Thyroid gland (tissue), 4 donors: ENCODE results near the gene ZCWPW2. TPM values are rescaled to one million over a fixed set of nuclear protein-coding genes. Genes with fewer than 3 reads are reported as not detected.

Experiments
- DNase-seq, 2 donors: peaks; one replicate each; pipeline ENCODE4 v3.0.0-alpha.2; 2019
- H3K27ac ChIP-seq, 3 donors: fragments of 200-600 bp; sonication (generic); 1 replicate in 2 of 3; 2 replicates in 1 of 3; pipeline ENCODE4 v1.5.1; 2016 to 2019; ENCODE audit warnings: mild to moderate bottlenecking in 1 of 3, moderate library complexity in 1 of 3
- H3K27me3 ChIP-seq: fragments of 200-600 bp; sonication (generic); one replicate; pipeline ENCODE4 v1.5.1; 2019
- H3K36me3 ChIP-seq, 2 donors: fragments of 200-600 bp; sonication (generic); one replicate each; pipeline ENCODE4 v1.5.1; 2016 to 2019
- H3K4me1 ChIP-seq, 2 donors: fragments of 200-600 bp; sonication (generic); one replicate each; pipeline ENCODE4 v1.5.1; 2017 to 2019
- H3K4me3 ChIP-seq, 3 donors: fragments of 200-600 bp; sonication (generic); replicated peaks in 1 of 3; 1 replicate in 2 of 3; 2 replicates in 1 of 3; pipeline ENCODE4 v1.5.1; 2016; ENCODE audit warnings: mild to moderate bottlenecking in 1 of 3
- H3K9me3 ChIP-seq: fragments of 200-600 bp; sonication (generic); one replicate; pipeline ENCODE4 v1.5.1; 2017
- CTCF ChIP-seq, 6 experiments: fragments of 200-600 bp in 3 of 6; fragments of 450-650 bp in 3 of 6; sonication (generic) in 3 of 6; IDR thresholded peaks; one replicate each; pipeline ENCODE4 v1.5.1; 2016 to 2019; ENCODE audit warnings: antibody characterized with exemption in 6 of 6, mild to moderate bottlenecking in 2 of 6, inconsistent platforms in 1 of 6, moderate library complexity in 1 of 6
- POLR2A ChIP-seq, 2 donors: fragments of 450-650 bp; IDR thresholded peaks; one replicate each; pipeline ENCODE4 v1.6.1; 2017; ENCODE audit warnings: antibody characterized with exemption in 2 of 2, mild to moderate bottlenecking in 2 of 2, moderate library complexity in 1 of 2
- WGBS, 2 donors: methylation state at CpG; one replicate each; pipeline ENCODE4 v1.1.5; 2017; 5-methylcytosine and 5-hydroxymethylcytosine counted together
- intact Hi-C: fragments of 100-400 bp; cut with DNase I; formaldehyde crosslinking; loops from one replicate; pipeline ENCODE4 v1.15.1; 2023
- total RNA-seq, 4 donors: library from RNA; depleted of rRNA; stranded (reverse); fragments of >200 nt; gene quantifications; one replicate each; pipeline ENCODE4 v1.2.3, GENCODE V29; 2016

ZCWPW2 gene, protein sequence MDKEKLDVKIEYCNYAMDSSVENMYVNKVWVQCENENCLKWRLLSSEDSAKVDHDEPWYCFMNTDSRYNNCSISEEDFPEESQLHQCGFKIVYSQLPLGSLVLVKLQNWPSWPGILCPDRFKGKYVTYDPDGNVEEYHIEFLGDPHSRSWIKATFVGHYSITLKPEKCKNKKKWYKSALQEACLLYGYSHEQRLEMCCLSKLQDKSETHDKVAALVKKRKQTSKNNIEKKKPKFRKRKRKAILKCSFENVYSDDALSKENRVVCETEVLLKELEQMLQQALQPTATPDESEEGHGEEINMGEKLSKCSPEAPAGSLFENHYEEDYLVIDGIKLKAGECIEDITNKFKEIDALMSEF
- total RNA-seq = 1 to 10 TPM in 2 of 4 donors, under 1 TPM in 1, not detected in 1; 0.49 to 2.6 (median 1.1) TPM

DNA sequence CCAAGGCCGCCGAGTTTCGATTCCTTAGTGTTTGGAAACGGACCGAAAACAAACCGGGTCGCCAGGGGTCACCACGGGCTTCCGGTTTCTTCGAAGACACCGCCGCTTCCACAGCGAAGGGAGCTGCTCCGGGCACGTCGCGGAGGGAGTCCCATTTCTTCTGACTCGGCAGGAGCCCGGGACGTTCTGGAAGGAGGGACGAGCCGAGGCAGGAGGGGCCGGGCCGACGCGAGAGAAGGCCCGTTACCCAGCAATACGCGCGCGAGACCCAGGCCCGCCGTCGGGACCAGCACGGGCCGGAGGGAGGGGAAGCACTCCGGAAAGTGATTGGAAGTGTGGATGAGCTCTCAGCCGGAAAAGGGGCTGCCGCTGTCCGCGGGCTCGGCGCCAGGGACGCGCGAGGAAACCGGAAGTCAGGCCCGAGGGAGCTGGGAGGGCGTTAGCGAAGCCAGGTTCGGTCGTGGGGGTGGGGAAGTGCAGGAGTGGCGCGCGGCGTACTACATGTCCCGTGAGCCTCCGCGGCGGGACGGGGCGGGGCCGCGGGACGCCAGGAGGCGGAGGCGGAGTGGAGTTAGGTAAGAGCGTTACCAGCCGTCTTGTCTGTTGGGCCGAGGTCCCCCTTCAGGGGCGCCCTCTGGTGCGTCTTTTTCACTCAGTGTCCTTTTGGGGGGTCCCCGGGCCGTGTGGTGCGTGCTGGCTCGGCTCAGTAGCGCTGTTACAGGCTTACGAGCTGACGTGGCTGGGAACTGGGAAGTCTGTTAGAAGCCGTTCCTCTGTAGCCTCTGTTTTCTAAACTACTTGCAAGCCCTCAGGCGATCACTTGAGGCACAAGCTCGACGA is at the start of gene ZCWPW2, which contains the start of gene AZI2:
ZCWPW2 (plus strand) TSS at position 93 of the 840 bp plus-strand sequence. CDS start 64,348 bp downstream, outside the sequence.
AZI2 (minus strand) TSS at position 196 of the 840 bp plus-strand sequence. CDS start 8,207 bp downstream, outside the sequence.
- intact Hi-C loops = no loop called here
- Histone ChIP-seq H3K9me3 (no peaks in the 10 kb centered on the region), H3K4me3 (peak within 1 kb of the TSS; percentile 55 to 94 (median 65)), H3K36me3 (no peaks in the 10 kb centered on the region), H3K27me3 (no peaks in the 10 kb centered on the region), H3K4me1 (peaks cover 22 to 25% of the 10 kb centered on the region in 2 donors), H3K27ac (peak within 1 kb of the TSS; percentile 80 to 99 (median 98))
- DNase-seq = peak; percentile 97
- TF ChIP-seq POLR2A (IDR thresholded peaks at IDR 0.05) (peak in 1 of 2 donors; percentile 84), CTCF (IDR thresholded peaks at IDR 0.05) (peak in 2 of 6 experiments; percentile 10 to 15)
- WGBS, 2 donors = 0% methylated on average over 16 to 50 of the region's 83 CpGs

GRCh38 chr3:28299705-28300104 is 48.8 kb upstream of the ZCWPW2 start:
- Histone ChIP-seq H3K27ac (no peak overlapping the region), H3K9me3 (no peaks in the 10 kb centered on the region), H3K36me3 (no peaks in the 10 kb centered on the region), H3K27me3 (no peaks in the 10 kb centered on the region), H3K4me1 (no peaks in the 10 kb centered on the region), H3K4me3 (no peak overlapping the region)
- no peak for DNase-seq
- WGBS, 2 donors = 96% methylated on average over 1 of the region's 1 CpG
- intact Hi-C loops = no loop called here
- TF ChIP-seq CTCF (IDR thresholded peaks at IDR 0.05) (no peak), POLR2A (IDR thresholded peaks at IDR 0.05) (no peak)

DNA sequence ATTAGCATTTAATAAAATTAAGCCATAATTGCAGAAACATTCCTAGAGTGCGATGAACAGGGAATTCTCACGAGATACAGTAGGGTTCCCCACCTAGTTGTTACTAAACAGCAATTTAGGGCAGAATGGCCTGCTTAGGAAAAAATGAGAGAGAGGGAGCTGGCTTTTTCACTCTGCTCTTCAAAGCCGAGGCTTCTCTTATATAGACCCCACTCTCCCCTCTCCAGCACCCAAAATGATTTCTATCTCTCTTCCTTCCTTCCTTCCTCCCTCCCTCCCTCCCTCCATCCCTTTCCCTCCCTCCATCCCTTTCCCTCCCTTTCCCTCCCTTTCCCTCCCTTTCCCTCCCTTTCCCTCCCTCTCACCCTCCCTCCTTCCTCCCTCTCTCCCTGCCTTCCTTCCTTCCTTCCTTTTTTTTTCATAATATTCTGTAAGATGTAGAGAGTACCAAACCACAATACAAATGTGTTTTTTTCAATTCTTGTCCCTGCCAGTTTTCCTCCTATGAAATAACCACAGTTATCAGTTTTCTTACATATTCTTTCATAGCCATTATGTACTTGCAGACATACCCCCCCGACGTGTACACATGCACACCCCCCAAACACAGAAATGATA is 48.1 kb upstream of the ZCWPW2 start:
- no peak for TF ChIP-seq CTCF (IDR thresholded peaks at IDR 0.05)
- no peak for TF ChIP-seq POLR2A (IDR thresholded peaks at IDR 0.05)
- 93% methylated on average over 5 of the region's 5 CpGs for WGBS, 2 donors
- Histone ChIP-seq H3K36me3 (no peaks in the 10 kb centered on the region), H3K4me1 (no peaks in the 10 kb centered on the region), H3K27ac (no peak overlapping the region), H3K27me3 (no peaks in the 10 kb centered on the region), H3K9me3 (no peaks in the 10 kb centered on the region), H3K4me3 (no peak overlapping the region)
- intact Hi-C loops = no loop called here
- no peak for DNase-seq

GRCh38 chr3:28301688-28302087 is 46.8 kb upstream of the ZCWPW2 start:
- DNase-seq = no peak
- no peaks in the 10 kb centered on the region for H3K36me3 ChIP-seq
- H3K27me3 ChIP-seq = no peaks in the 10 kb centered on the region
- intact Hi-C loops = no loop called here
- no peak overlapping the region for H3K27ac ChIP-seq
- no peak overlapping the region for H3K4me3 ChIP-seq
- TF ChIP-seq POLR2A (IDR thresholded peaks at IDR 0.05) (no peak), CTCF (IDR thresholded peaks at IDR 0.05) (no peak)
- no peaks in the 10 kb centered on the region for H3K9me3 ChIP-seq
- 92 to 93% methylated on average over 4 of the region's 4 CpGs for WGBS, 2 donors
- no peaks in the 10 kb centered on the region for H3K4me1 ChIP-seq
